GM19324 (cell line): Measurements from ENCODE around the gene MTSS2.

Source experiments
- ATAC-seq: cut with Tn5 transposase; IDR thresholded peaks from one replicate; pipeline ENCODE4 v1.9.1; 2021; ENCODE audit warnings: mild to moderate bottlenecking, moderate library complexity; ENCODE audit not compliant: unreplicated experiment, low FRiP score

Gene MTSS2

GRCh38 chr16:70715055-70715858 is 29.4 kb upstream of the MTSS2 start:
- ATAC-seq, result no peak

GRCh38 chr16:70714581-70715054 is 28.8 kb upstream of the MTSS2 start:
- no peak for ATAC-seq

GRCh38 chr16:70713824-70714223 is 28.0 kb upstream of the MTSS2 start:
- ATAC-seq, result no peak

GRCh38 chr16:70713342-70713741 is 27.5 kb upstream of the MTSS2 start:
- ATAC-seq, result no peak

GRCh38 chr16:70712942-70713341 is 27.1 kb upstream of the MTSS2 start:
- ATAC-seq, result no peak

GRCh38 chr16:70712359-70712758 is 26.5 kb upstream of the MTSS2 start:
- no peak for ATAC-seq

GRCh38 chr16:70711211-70712031 is 25.6 kb upstream of the MTSS2 start:
- no peak for ATAC-seq

- no peak for ATAC-seq
Observed at GRCh38 chr16:70710422-70711210, 24.8 kb upstream of the MTSS2 start.

GRCh38 chr16:70709942-70710341 is 24.1 kb upstream of the MTSS2 start:
- no peak for ATAC-seq

- no peak for ATAC-seq
Observed at GRCh38 chr16:70709457-70709856, 23.6 kb upstream of the MTSS2 start.

- ATAC-seq, result no peak
Observed at GRCh38 chr16:70708366-70709246, 22.8 kb upstream of the MTSS2 start.

- ATAC-seq, result no peak
Observed at GRCh38 chr16:70706948-70707465, 21.2 kb upstream of the MTSS2 start.

- ATAC-seq, result no peak
Observed at GRCh38 chr16:70705056-70705455, 19.2 kb upstream of the MTSS2 start.

GRCh38 chr16:70704586-70704985 is 18.7 kb upstream of the MTSS2 start:
- ATAC-seq, result no peak

GRCh38 chr16:70703835-70704381 is 18.1 kb upstream of the MTSS2 start:
- no peak for ATAC-seq

GRCh38 chr16:70703041-70703834 is 17.4 kb upstream of the MTSS2 start:
- ATAC-seq, result no peak

- ATAC-seq, result no peak
Observed at GRCh38 chr16:70702624-70703023, 16.8 kb upstream of the MTSS2 start.

- no peak for ATAC-seq
Observed at GRCh38 chr16:70701998-70702397, 16.1 kb upstream of the MTSS2 start.

- ATAC-seq, result no peak
Observed at GRCh38 chr16:70701596-70701995, 15.7 kb upstream of the MTSS2 start.
